Measurements from ENCODE around the gene PLCD3. TPM values are rescaled to one million over a fixed set of nuclear protein-coding genes. Genes with fewer than 3 reads are reported as not detected.

Gene PLCD3
- total and polyA plus RNA-seq, 9 of the 15 experiments (the other 6 are each of a cell fraction or from before 2014, with no cell fraction given) = 0.20 to 22.6 (median 7.5) TPM

DNA sequence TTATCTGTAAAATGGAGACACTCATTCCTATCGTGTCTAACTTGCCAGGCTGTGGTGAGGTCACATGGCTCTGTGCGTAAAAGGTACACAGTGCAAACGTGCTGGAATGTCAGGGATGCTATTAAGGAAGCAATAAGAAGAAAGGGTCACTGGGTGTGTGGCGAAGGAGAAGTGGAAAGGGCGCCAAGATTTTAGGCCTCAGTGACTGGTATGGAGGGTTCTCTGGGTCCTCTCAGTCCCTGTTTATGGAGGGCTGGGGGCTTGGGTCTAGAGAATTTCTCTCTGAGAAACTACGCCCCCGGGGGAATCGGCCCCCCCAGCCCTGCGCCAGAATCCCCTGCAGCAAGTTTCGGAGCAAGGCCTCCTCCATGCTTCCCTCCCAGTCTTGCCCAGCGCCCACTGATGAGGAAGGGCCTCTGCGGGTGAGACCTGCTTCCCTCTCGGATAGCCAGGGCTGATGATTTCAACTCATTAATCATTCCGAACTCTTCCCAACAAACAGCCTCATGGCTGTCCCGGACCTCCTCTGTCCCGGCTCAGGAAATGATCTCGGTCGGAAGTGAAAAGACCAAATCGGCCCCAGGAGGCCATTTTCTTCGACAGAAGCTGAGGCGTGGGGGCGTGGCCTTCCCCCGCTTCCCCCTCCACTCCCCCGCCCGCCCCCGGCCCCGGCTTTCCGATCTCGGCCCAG is 14.7 kb upstream of the PLCD3 start (continued):
- TF ChIP-seq ZHX1 (conservative IDR thresholded peaks at IDR 0.05; ENCODE audit: low read length) = no peak
- peak; percentile 65 for TF ChIP-seq TEAD4 (IDR thresholded peaks at IDR 0.05; ENCODE audit: low read length)
- TF ChIP-seq TEAD4 (CRISPR knock-in tag; IDR thresholded peaks at IDR 0.05; ENCODE audit: borderline replicate concordance) = no peak
- TF ChIP-seq CBFA2T3 (IDR thresholded peaks at IDR 0.05) = peak; percentile 47
- peak; percentile 11; the same call in 1 of the 2 replicates for TF ChIP-seq ZKSCAN1 (IDR thresholded peaks at IDR 0.05; ENCODE audit: low read depth, low read length)
- TF ChIP-seq ZNF140 (CRISPR knock-in tag; IDR thresholded peaks at IDR 0.05) = no peak
- TF ChIP-seq DACH1 (IDR thresholded peaks at IDR 0.05; ENCODE audit: partially characterized antibody) = no peak
- TF ChIP-seq PCBP2 (IDR thresholded peaks at IDR 0.05; ENCODE audit: low read depth, low read length, poor library complexity, severe bottlenecking) = no peak
- TF ChIP-seq STAG1 (CRISPR knock-in tag; IDR thresholded peaks at IDR 0.05; ENCODE audit: borderline replicate concordance) = no peak
- TF ChIP-seq ZNF431 (CRISPR knock-in tag; IDR thresholded peaks at IDR 0.05) = no peak
- no peak for TF ChIP-seq DDX20 (tag; IDR thresholded peaks at IDR 0.05; ENCODE audit: low read depth)
- TF ChIP-seq, protein P1, sequence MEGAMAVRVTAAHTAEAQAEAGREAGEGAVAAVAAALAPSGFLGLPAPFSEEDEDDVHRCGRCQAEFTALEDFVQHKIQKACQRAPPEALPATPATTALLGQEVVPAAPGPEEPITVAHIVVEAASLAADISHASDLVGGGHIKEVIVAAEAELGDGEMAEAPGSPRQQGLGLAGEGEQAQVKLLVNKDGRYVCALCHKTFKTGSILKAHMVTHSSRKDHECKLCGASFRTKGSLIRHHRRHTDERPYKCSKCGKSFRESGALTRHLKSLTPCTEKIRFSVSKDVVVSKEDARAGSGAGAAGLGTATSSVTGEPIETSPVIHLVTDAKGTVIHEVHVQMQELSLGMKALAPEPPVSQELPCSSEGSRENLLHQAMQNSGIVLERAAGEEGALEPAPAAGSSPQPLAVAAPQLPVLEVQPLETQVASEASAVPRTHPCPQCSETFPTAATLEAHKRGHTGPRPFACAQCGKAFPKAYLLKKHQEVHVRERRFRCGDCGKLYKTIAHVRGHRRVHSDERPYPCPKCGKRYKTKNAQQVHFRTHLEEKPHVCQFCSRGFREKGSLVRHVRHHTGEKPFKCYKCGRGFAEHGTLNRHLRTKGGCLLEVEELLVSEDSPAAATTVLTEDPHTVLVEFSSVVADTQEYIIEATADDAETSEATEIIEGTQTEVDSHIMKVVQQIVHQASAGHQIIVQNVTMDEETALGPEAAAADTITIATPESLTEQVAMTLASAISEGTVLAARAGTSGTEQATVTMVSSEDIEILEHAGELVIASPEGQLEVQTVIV (CRISPR knock-in tag; IDR thresholded peaks at IDR 0.05; ENCODE audit: borderline replicate concordance) = no peak
- TF ChIP-seq HEY1 (CRISPR knock-in tag; IDR thresholded peaks at IDR 0.05; ENCODE audit: borderline replicate concordance) = no peak
- peak; percentile 82 for TF ChIP-seq BRD9 (IDR thresholded peaks at IDR 0.05; ENCODE audit: low read depth, partially characterized antibody)
- no peak for TF ChIP-seq ZNF146 (CRISPR knock-in tag; IDR thresholded peaks at IDR 0.05; ENCODE audit: unreplicated experiment)
- TF ChIP-seq SMAD1 (IDR thresholded peaks at IDR 0.05; ENCODE audit: low read depth, low read length, partially characterized antibody) = no peak
- TF ChIP-seq PTRF (tag; IDR thresholded peaks at IDR 0.05) = 0 out of 2 replicates have a peak, but pooled peaks have one; percentile 15
- TF ChIP-seq GABPA (tag; conservative IDR thresholded peaks at IDR 0.05; ENCODE audit: low read depth) = peak; percentile 67
- no peak for TF ChIP-seq CHD4 (IDR thresholded peaks at IDR 0.05; ENCODE audit: insufficient read depth, insufficient replicate concordance, low read depth, low read length, poor library complexity, severe bottlenecking)
- peak in 1 of 2 experiments; percentile 74; a peak in 2 of 4 replicates for TF ChIP-seq FOXA3 (CRISPR knock-in tag; conservative IDR thresholded peaks at IDR 0.05 in 1 of 2, IDR thresholded peaks at IDR 0.05 in 1 of 2)
- TF ChIP-seq ZNF586 (CRISPR knock-in tag; conservative IDR thresholded peaks at IDR 0.05) = 0 out of 2 replicates have a peak, but pooled peaks have one; percentile 10
- peak; percentile 63; the same call in 1 of the 2 replicates for TF ChIP-seq BRD4 (IDR thresholded peaks at IDR 0.05)
- no peak for TF ChIP-seq ARID2 (IDR thresholded peaks at IDR 0.05)

All from K562 (cell line).